ENCODE results near the gene MYO1B.

MYO1B gene

DNA sequence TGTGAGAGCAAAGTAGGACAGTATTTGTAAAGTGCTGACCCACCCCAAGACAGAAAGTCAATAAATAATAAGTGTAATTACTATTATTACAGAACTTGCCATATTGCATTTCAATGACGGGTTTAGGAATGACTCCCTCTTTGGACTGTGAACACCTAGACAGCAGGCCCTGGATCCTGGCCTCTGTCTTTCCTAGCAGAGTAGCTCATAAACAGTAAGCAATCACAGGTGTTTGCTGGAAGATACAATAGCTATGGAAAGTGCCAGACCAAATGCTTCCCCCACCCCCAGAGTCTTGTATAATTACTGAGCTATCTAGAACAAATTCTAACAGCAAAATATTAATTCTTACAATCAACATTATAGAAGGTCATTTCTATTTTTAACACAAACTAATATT lies 20.1 kb upstream of the MYO1B start:
- Histone ChIP-seq H3K9ac (no peak overlapping the region), H3K27me3 (ENCODE audit: insufficient read depth, low read depth) (no peaks in the 10 kb centered on the region), H3K4me3 (IDR thresholded peaks at IDR 0.05; ENCODE audit: insufficient read depth, low read depth, low read length) (no peak overlapping the region), H2AFZ (ENCODE audit: low read depth) (no peak overlapping the region), H4K20me1 (ENCODE audit: insufficient read depth) (no peaks in the 10 kb centered on the region), H3K79me2 (ENCODE audit: insufficient read depth, low read depth) (no peaks in the 10 kb centered on the region), H3K4me1 (ENCODE audit: low read depth, poor library complexity, severe bottlenecking) (no peaks in the 10 kb centered on the region), H3K4me2 (no peak overlapping the region), H3K27ac (no peak overlapping the region), H3K36me3 (ENCODE audit: insufficient read depth) (no peaks in the 10 kb centered on the region)
- TF ChIP-seq CTCF (conservative IDR thresholded peaks at IDR 0.05; ENCODE audit: low read depth, low read length): no peak

- H3K4me3 ChIP-seq (IDR thresholded peaks at IDR 0.05; ENCODE audit: insufficient read depth, low read depth, low read length): no peak overlapping the region
- H3K4me2 ChIP-seq: no peak overlapping the region
- H2AFZ ChIP-seq (ENCODE audit: low read depth): no peak overlapping the region
- no peaks in the 10 kb centered on the region for H3K36me3 ChIP-seq (ENCODE audit: insufficient read depth)
- TF ChIP-seq CTCF (conservative IDR thresholded peaks at IDR 0.05; ENCODE audit: low read depth, low read length): no peak
- no peak overlapping the region for H3K9ac ChIP-seq
- no peaks in the 10 kb centered on the region for H4K20me1 ChIP-seq (ENCODE audit: insufficient read depth)
- H3K27me3 ChIP-seq (ENCODE audit: insufficient read depth, low read depth): no peaks in the 10 kb centered on the region
- no peaks in the 10 kb centered on the region for H3K79me2 ChIP-seq (ENCODE audit: insufficient read depth, low read depth)
- H3K4me1 ChIP-seq (ENCODE audit: low read depth, poor library complexity, severe bottlenecking): no peaks in the 10 kb centered on the region
- no peak overlapping the region for H3K27ac ChIP-seq
Observed at GRCh38 chr2:191225690-191226089, 19.5 kb upstream of the MYO1B start.

GRCh38 chr2:191226196-191226595 lies 19.0 kb upstream of the MYO1B start:
- H2AFZ ChIP-seq (ENCODE audit: low read depth): no peak overlapping the region
- H4K20me1 ChIP-seq (ENCODE audit: insufficient read depth): no peaks in the 10 kb centered on the region
- no peak overlapping the region for H3K9ac ChIP-seq
- no peak overlapping the region for H3K27ac ChIP-seq
- TF ChIP-seq CTCF (conservative IDR thresholded peaks at IDR 0.05; ENCODE audit: low read depth, low read length): no peak
- H3K4me3 ChIP-seq (IDR thresholded peaks at IDR 0.05; ENCODE audit: insufficient read depth, low read depth, low read length): no peak overlapping the region
- H3K4me2 ChIP-seq: no peak overlapping the region
- H3K36me3 ChIP-seq (ENCODE audit: insufficient read depth): no peaks in the 10 kb centered on the region
- no peaks in the 10 kb centered on the region for H3K4me1 ChIP-seq (ENCODE audit: low read depth, poor library complexity, severe bottlenecking)
- H3K27me3 ChIP-seq (ENCODE audit: insufficient read depth, low read depth): no peaks in the 10 kb centered on the region
- no peaks in the 10 kb centered on the region for H3K79me2 ChIP-seq (ENCODE audit: insufficient read depth, low read depth)

GRCh38 chr2:191228333-191228732 lies 16.9 kb upstream of the MYO1B start:
- no peaks in the 10 kb centered on the region for H4K20me1 ChIP-seq (ENCODE audit: insufficient read depth)
- no peaks in the 10 kb centered on the region for H3K27me3 ChIP-seq (ENCODE audit: insufficient read depth, low read depth)
- H3K4me2 ChIP-seq: no peak overlapping the region
- no peak for TF ChIP-seq CTCF (conservative IDR thresholded peaks at IDR 0.05; ENCODE audit: low read depth, low read length)
- no peaks in the 10 kb centered on the region for H3K79me2 ChIP-seq (ENCODE audit: insufficient read depth, low read depth)
- H3K4me1 ChIP-seq (ENCODE audit: low read depth, poor library complexity, severe bottlenecking): no peaks in the 10 kb centered on the region
- no peak overlapping the region for H3K9ac ChIP-seq
- H3K4me3 ChIP-seq (IDR thresholded peaks at IDR 0.05; ENCODE audit: insufficient read depth, low read depth, low read length): no peak overlapping the region
- no peak overlapping the region for H3K27ac ChIP-seq
- H2AFZ ChIP-seq (ENCODE audit: low read depth): no peak overlapping the region
- no peaks in the 10 kb centered on the region for H3K36me3 ChIP-seq (ENCODE audit: insufficient read depth)

DNA sequence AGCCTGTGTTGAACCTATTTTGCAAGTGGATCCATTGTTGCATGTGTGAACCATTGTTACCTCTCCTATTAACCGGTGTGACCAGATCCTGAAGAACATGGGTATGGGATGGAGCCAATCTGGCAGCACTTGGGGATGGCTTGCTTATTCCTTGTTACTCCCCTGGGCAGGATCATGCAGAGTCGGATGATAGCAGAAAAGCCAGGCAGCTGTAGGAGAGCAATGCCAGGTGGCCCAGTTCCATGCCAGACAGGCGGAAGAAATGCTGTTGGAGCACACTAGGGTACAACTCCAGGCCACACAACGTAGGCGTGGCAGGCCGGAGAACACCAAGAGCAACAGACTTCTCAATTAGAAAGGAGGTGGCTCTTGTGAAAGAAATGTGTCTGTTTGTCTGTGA lies 16.3 kb upstream of the MYO1B start:
- Histone ChIP-seq H3K36me3 (ENCODE audit: insufficient read depth) (no peaks in the 10 kb centered on the region), H3K79me2 (ENCODE audit: insufficient read depth, low read depth) (no peaks in the 10 kb centered on the region), H2AFZ (ENCODE audit: low read depth) (no peak overlapping the region), H3K27ac (no peak overlapping the region), H4K20me1 (ENCODE audit: insufficient read depth) (no peaks in the 10 kb centered on the region), H3K4me1 (ENCODE audit: low read depth, poor library complexity, severe bottlenecking) (no peaks in the 10 kb centered on the region), H3K4me3 (IDR thresholded peaks at IDR 0.05; ENCODE audit: insufficient read depth, low read depth, low read length) (no peak overlapping the region), H3K27me3 (ENCODE audit: insufficient read depth, low read depth) (no peaks in the 10 kb centered on the region), H3K9ac (no peak overlapping the region), H3K4me2 (no peak overlapping the region)
- no peak for TF ChIP-seq CTCF (conservative IDR thresholded peaks at IDR 0.05; ENCODE audit: low read depth, low read length)

All from KMS-11 (cell line).